ENCODE measurements around the gene FRMD4A.

The FRMD4A gene

GRCh38 chr10:13671904-13672303, 658.8 kb downstream of the FRMD4A start:
- in situ Hi-C loops (cut with HindIII; ENCODE audit: low sequenced_read_pairs): no loop called here

- in situ Hi-C loops (cut with HindIII; ENCODE audit: low sequenced_read_pairs): no loop called here
Observed at GRCh38 chr10:13670311-13670710, 660.4 kb downstream of the FRMD4A start.

GRCh38 chr10:13669901-13670300, 660.8 kb downstream of the FRMD4A start:
- in situ Hi-C loops (cut with HindIII; ENCODE audit: low sequenced_read_pairs): no loop called here

GRCh38 chr10:13669182-13669855, 661.4 kb downstream of the FRMD4A start:
- in situ Hi-C loops (cut with HindIII; ENCODE audit: low sequenced_read_pairs): no loop called here

GRCh38 chr10:13668126-13668525, 662.6 kb downstream of the FRMD4A start:
- in situ Hi-C loops (cut with HindIII; ENCODE audit: low sequenced_read_pairs): no loop called here

GRCh38 chr10:13665516-13666262, 665.0 kb downstream of the FRMD4A start:
- in situ Hi-C loops (cut with HindIII; ENCODE audit: low sequenced_read_pairs): no loop called here

GRCh38 chr10:13661256-13661655, 669.5 kb downstream of the FRMD4A start:
- in situ Hi-C loops (cut with HindIII; ENCODE audit: low sequenced_read_pairs): no loop called here

- in situ Hi-C loops (cut with HindIII; ENCODE audit: low sequenced_read_pairs): no loop called here
Observed at GRCh38 chr10:13660551-13660920, 670.2 kb downstream of the FRMD4A start.

GRCh38 chr10:13659887-13660550, 670.7 kb downstream of the FRMD4A start:
- in situ Hi-C loops (cut with HindIII; ENCODE audit: low sequenced_read_pairs): no loop called here

- in situ Hi-C loops (cut with HindIII; ENCODE audit: low sequenced_read_pairs): no loop called here
Observed at GRCh38 chr10:13658871-13659685, 671.6 kb downstream of the FRMD4A start.

GRCh38 chr10:13658264-13658663, 672.5 kb downstream of the FRMD4A start:
- in situ Hi-C loops (cut with HindIII; ENCODE audit: low sequenced_read_pairs): no loop called here

GRCh38 chr10:13657101-13657680, 673.5 kb downstream of the FRMD4A start:
- in situ Hi-C loops (cut with HindIII; ENCODE audit: low sequenced_read_pairs): no loop called here

- in situ Hi-C loops (cut with HindIII; ENCODE audit: low sequenced_read_pairs): no loop called here
Observed at GRCh38 chr10:13656337-13657100, 674.2 kb downstream of the FRMD4A start.

GRCh38 chr10:13654846-13655245, 675.9 kb downstream of the FRMD4A start:
- in situ Hi-C loops (cut with HindIII; ENCODE audit: low sequenced_read_pairs): no loop called here

GRCh38 chr10:13654118-13654830, 676.5 kb downstream of the FRMD4A start:
- in situ Hi-C loops (cut with HindIII; ENCODE audit: low sequenced_read_pairs): no loop called here

GRCh38 chr10:13652860-13653259, 677.9 kb downstream of the FRMD4A start:
- in situ Hi-C loops (cut with HindIII; ENCODE audit: low sequenced_read_pairs): no loop called here

- in situ Hi-C loops (cut with HindIII; ENCODE audit: low sequenced_read_pairs): no loop called here
Observed at GRCh38 chr10:13651969-13652720, 678.6 kb downstream of the FRMD4A start.

GRCh38 chr10:13650961-13651360, 679.8 kb downstream of the FRMD4A start:
- in situ Hi-C loops (cut with HindIII; ENCODE audit: low sequenced_read_pairs): no loop called here
